CD4-positive, alpha-beta T cell treated with Interleukin-6 at 100 ng/mL for 8 hours (primary cell): ENCODE measurements around the gene COPG2.
"Not testable (repeated sequence)": the region's sequence is repeated elsewhere in the genome, so short reads cannot be mapped to it uniquely, and the experiment has no call there.

Experiments used
- DNase-seq: peaks from one replicate; pipeline ENCODE4 v3.0.0-alpha.2; 2020; ENCODE audit warnings: mixed read lengths, low spot score

COPG2 gene

GRCh38 chr7:130650611-130651120 is 17.9 kb downstream of the COPG2 start:
- no peak for DNase-seq

- no peak for DNase-seq
Measured at GRCh38 chr7:130649004-130649790, 19.4 kb downstream of the COPG2 start.

GRCh38 chr7:130648580-130648979 is 20.0 kb downstream of the COPG2 start:
- no peak for DNase-seq

- no peak for DNase-seq
Measured at GRCh38 chr7:130642383-130642782, 26.2 kb downstream of the COPG2 start.

GRCh38 chr7:130641497-130641896 is 27.1 kb downstream of the COPG2 start:
- DNase-seq: no peak

GRCh38 chr7:130641040-130641439 is 27.5 kb downstream of the COPG2 start:
- DNase-seq: no peak

GRCh38 chr7:130639388-130639787 is 29.2 kb downstream of the COPG2 start:
- DNase-seq: no peak

GRCh38 chr7:130632111-130632510 is 36.4 kb downstream of the COPG2 start:
- no peak for DNase-seq

GRCh38 chr7:130628901-130629300 is 39.6 kb downstream of the COPG2 start:
- DNase-seq: no peak

- DNase-seq: no peak
Measured at GRCh38 chr7:130627775-130628174, 40.8 kb downstream of the COPG2 start.

- no peak for DNase-seq
Measured at GRCh38 chr7:130622866-130623265, 45.7 kb downstream of the COPG2 start.

- no peak for DNase-seq
Measured at GRCh38 chr7:130615583-130615982, 53.0 kb downstream of the COPG2 start.

GRCh38 chr7:130614449-130614848 is 54.1 kb downstream of the COPG2 start:
- no peak for DNase-seq

- DNase-seq: no peak
Measured at GRCh38 chr7:130611218-130611617, 57.3 kb downstream of the COPG2 start.

GRCh38 chr7:130607066-130607465 is 61.5 kb downstream of the COPG2 start:
- not testable (repeated sequence) for DNase-seq

GRCh38 chr7:130606161-130606560 is 62.4 kb downstream of the COPG2 start:
- no peak for DNase-seq

- no peak for DNase-seq
Measured at GRCh38 chr7:130598056-130598455, 70.5 kb downstream of the COPG2 start.

- no peak for DNase-seq
Measured at GRCh38 chr7:130595986-130596385, 72.6 kb downstream of the COPG2 start.

GRCh38 chr7:130593033-130593432 is 75.5 kb downstream of the COPG2 start:
- DNase-seq: no peak

- not testable (repeated sequence) for DNase-seq
Measured at GRCh38 chr7:130591464-130591863, 77.1 kb downstream of the COPG2 start.

GRCh38 chr7:130585932-130586331 is 82.6 kb downstream of the COPG2 start:
- DNase-seq: not testable (repeated sequence)

GRCh38 chr7:130575110-130575509 is 93.4 kb downstream of the COPG2 start:
- DNase-seq: not testable (repeated sequence)

- DNase-seq: not testable (repeated sequence)
Measured at GRCh38 chr7:130570144-130570543, 98.4 kb downstream of the COPG2 start.

GRCh38 chr7:130566898-130567280 is 101.7 kb downstream of the COPG2 start:
- DNase-seq: no peak
